Fibroblast of skin of left quadriceps (primary cell): ENCODE data around the gene HSDL1.
"Not testable (repeated sequence)": the region's sequence is repeated elsewhere in the genome, so short reads cannot be mapped to it uniquely, and the experiment has no call there.

Experiments
- DNase-seq, 2 experiments: peaks; one replicate each; pipeline ENCODE4 v3.0.0-alpha.2; 2013; ENCODE audit warnings: low read depth in 2 of 2

Gene HSDL1

GRCh38 chr16:84138824-84139627 lies 6.0 kb downstream of the HSDL1 start:
- no peak for DNase-seq

DNA sequence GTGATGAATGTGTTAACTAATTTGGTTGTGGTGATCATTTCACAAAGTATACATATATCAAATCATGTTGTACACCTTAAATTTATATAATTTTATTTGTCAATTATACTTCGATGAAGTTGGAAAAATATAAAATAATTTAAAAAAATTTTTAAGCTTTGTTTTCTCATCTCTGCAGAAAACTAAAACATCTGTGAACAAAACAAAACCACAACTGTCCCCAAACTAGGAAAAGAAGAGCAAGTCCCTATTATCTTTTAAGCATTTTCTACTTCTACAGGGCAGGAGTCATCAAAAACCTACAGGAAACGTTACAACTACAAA lies 6.5 kb downstream of the HSDL1 start:
- DNase-seq, result no peak

DNA sequence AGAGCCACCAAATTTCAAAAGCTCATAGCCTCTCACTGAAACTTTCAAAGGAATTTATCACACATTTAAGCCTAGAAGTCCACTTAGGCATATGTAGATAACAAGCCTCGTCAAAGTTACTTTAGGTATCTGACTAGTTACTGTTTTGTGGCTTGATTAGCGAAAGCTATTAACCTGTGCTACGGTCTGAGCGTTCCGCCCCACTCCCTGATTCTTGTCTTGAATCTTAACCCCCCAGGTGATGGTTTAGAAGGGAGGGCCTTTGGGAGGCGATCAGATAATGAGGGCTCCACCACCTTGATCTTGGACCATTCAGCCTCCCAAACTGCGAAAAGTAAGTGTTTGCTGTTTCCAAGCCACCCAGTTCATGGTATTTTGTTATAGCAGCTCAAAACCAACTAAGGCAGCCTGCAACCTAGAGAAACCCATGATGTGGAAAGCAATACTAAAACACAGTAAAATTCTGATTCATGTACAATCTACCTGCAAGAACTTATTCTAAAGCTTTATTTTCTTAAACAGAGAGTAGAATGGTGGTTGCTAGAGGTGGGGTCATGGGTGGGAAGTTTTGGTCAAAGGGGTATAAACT lies 7.1 kb downstream of the HSDL1 start:
- DNase-seq, result no peak

DNA sequence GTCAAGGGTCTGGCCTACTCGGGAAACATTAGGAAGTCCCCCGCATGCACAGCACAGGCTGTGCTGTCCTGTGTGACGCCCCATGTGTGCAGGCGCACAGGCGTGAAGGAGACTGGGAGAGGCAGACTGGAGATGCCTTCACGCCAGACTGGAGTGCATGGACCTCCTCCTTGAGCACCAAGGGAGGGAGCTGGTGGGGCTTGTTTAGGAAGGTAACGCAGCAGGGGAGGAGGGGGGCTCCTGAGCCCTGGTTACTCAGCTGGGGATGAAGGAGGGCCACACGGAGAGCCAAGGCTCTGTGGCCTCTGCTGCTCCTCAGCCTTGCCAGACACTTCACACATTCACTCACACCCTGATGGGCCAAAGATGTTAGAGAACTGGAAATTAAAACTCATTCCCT lies 7.7 kb downstream of the HSDL1 start:
- no peak for DNase-seq

DNA sequence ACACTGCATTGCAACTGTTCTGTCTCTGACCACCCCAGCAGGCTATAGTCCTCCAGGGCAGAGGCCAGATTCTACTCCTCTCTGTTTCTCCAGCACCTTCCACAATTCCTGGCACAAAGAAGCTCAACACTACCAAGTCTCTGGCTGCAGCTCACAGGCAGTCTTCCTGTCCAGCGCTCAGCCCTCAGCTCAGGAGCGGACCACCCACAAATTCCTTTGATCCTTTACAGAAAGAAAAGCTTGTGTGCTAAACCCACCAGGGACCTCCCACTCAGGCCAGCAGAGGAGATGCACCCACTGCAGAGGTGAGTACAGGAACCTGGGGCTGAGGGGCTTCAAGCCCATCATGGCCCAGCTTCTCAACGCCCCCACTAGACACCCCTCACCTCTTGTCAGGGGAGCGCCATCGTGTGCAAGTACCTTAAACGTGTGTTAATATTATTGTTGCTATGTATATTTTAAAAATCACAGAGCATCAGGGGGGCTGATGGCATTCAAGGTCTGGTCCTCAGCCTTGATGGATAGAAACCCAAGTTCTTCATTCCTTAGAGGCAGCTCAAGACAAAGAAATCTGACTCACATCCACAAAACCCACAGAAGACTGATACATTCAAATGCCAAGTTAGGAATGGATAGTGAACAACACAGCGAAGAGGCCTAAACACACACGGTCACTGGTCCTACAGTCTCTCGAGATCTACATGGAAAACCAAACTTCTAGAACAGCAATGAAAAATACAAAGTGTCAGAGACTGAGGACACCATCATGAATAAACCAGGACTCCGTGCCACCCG lies 8.4 kb downstream of the HSDL1 start:
- DNase-seq, result no peak

DNA sequence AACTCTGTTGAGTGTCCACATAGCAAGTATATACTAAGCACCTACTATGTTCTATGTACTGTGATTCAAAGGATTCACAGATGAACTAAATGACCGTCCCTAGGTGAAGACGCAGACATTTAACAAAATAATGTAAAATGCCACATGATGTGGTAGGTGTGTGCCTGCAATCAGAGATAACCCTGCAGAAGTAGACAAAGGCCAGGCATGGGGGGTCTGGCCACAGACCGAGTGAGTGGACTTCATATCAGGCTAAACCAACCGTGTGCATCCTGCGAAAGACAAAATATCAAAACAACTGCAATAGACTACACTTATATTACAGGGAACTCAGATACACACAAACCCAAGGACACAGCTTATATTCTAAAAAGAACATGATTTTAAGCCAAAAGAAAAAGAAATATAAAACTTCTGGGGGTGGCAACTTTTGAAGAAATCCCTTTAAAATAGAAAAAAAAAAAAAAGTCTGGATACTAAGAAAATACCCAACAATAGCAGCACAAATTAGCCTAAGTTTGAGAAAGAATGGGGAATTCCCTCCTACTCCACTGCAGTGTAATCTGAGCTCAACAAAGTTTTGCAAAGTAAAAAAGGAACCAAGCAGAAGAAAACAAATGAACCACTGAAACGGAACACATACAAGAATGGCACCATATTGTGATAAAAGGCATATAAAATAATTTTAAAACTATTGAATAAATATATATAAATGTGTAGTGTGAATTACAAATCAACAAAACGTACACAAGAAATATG lies 12.3 kb downstream of the HSDL1 start:
- DNase-seq, result no peak

GRCh38 chr16:84131117-84131516 lies 13.9 kb downstream of the HSDL1 start:
- no peak for DNase-seq

DNA sequence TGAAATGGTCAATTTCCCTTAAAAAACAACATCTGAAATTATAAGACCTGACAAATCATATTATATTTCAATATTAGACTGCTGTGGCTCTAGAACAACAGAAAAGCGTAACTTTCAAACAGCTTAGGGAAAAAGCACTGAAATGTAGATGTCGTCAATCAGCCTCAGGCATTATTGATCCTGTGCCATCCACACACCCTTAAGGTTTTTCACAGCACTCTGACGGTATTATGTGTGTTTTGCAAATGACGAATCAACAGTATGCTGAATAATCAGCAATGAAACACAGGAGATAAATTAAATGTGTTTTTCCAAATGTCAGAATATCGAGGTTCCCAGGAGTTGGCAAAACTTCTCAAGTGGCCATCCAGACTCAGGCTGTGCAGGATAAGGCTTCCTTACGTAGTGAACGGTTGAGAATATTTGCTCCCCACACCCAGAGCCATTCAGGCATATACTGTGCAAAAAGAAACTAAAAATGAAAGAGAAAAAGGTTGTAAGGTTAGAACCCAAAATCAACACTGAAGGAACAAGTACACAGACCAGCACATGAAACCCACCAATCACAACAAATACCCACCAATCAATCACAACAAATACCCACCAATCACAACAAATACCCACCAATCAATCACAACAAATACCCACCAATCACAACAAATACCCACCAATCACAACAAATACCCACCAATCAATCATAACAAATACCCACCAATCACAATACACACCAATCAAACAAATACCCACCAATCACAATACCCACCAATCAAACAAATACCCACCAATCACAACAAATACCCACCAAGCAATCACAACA lies 20.5 kb downstream of the HSDL1 start:
- DNase-seq, result no peak

- DNase-seq, result no peak
Observed at GRCh38 chr16:84121007-84121406, 24.0 kb downstream of the HSDL1 start.

- DNase-seq, result no peak
Observed at GRCh38 chr16:84120023-84120422, 25.0 kb downstream of the HSDL1 start.

DNA sequence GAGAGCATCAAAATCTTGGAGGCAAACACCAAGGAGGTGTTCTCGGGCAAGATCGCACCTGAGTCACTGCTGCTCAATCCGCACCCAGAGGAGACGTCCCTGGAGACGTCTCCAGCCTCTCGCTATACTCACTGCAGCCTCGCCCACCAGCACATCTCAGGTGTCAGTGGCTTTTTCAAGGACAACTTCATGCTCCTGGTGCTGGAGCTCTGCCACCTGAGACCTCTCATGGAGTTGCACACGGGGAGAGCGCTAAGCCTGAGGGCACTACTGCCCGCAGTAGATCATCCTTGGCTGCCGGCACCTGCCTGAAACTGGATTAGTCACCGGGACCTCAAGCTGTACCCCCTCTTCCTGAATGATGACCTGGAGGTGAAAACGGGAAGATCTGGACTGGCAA lies 25.6 kb downstream of the HSDL1 start:
- no peak for DNase-seq

DNA sequence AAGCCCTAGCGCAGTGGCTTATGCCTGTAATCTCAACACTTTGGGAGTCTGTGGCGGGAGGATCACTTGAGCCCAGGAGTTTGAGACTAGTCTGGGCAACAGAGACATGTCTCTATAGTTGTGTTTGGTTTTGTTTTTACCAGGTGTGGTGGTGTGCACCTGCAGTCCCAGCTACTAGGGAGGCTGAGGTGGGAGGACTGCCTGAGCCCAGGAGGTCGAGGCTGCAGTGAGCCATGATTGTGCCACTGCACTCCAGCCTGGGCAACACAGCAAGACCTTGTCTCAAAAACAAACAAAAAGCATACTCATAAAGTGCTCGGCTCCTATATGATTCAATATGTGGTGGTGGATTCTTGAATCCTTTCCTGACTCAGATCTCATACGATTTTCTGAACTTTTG lies 26.7 kb downstream of the HSDL1 start:
- not testable (repeated sequence) for DNase-seq

GRCh38 chr16:84117494-84117843 lies 27.5 kb downstream of the HSDL1 start:
- no peak for DNase-seq

DNA sequence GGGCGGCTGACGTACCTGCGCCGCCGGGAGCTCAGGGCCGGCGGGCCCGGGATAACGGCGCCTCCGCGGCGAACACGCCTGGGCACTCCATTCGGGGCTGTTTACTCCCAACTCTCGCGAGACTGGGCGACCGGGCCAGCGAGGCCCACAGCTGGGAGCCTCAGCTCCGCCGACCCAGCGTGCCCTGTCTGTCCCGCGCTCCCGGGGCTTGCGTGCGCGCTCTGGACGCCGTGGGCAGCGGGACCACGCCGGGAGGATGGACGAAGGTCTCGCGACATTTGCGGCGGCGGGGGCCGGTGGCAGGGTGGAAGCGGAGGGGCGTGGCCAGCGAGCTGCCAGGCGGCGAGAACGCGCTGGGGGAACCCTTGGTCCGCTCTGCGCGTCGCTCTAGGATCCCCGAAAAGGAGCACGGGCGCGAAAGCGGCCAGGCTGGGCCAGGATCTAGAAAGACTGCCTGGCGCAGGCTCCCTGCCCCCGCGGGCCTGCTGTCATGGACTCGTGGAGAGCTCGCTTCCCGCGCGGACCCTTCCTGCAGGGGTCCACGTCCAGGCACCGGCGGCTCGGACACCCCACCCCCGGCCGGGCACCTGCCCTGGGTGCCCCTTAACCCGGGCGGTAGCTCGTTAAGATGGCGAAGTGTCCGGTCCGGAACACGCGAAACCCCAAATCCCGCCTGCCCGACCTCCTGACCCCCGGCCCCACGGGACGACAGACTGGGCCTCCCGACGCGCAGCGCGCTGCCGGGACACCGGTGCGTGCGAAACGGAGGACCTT lies 28.1 kb downstream of the HSDL1 start, which contains the start of gene MBTPS1:
TSS of gene MBTPS1 (minus strand) at position 223 of the 774 bp plus-strand sequence. CDS start 15,159 bp downstream, outside the sequence.
- peak; percentile 97 for DNase-seq

DNA sequence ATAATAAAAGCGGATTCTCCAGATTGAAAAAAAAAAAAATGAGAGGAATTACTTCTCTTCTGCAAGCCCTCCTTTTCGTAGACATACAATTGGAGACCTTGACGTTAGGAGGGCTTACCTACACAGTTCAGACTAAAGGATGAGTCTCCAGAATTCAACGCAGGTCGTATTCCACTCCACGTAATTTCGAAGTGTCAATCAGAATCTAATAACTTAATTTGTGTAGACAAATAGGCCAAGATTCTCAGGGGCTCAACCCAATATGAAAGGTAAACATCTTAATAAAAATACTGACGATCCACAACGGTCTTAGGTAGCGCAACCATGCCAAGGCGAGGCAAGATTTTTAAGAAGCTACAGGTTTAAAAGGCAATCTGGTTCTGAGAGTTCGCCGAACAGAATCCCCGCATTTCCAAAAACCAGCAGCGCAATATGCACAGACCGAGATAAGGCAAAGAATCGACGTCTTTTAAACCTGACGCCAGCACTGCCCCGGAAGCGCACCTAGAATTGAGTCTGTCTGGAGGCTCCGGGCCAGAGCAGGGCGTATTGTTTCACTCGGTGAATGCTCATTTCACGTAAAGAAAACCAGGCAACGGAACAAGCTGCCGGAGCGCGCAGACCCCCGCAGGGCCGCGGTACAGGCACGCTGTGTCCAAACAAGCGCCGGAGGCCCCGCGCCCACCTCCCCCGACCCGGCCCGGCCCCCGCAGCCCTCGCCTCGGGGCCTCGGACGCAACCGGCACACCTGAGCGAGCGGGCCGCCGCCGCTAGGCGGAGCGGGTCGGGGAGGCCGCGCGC lies 28.9 kb downstream of the HSDL1 start:
- DNase-seq, result no peak

- not testable (repeated sequence) for DNase-seq
Observed at GRCh38 chr16:84111949-84112348, 33.0 kb downstream of the HSDL1 start.

GRCh38 chr16:84111525-84111924 lies 33.5 kb downstream of the HSDL1 start:
- no peak for DNase-seq

DNA sequence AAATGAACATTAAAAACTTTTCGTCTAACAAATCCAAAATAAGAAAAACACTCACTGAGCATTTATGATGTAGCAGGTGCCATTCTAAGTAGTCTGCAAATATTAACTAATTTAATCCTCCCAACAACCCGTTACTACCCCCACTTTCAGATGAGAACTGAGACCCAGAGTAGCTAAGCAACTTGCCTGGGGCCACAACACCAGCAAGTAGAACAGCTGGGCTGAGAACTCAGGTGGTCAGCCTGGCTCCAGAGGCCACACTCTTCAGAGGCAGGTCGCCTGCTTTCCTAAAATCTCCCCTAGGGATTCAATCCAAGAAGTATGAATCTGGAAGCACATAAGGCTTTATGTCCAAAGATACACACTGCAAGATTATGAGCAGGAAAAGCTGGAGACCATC lies 34.5 kb downstream of the HSDL1 start:
- no peak for DNase-seq

- DNase-seq, result no peak
Observed at GRCh38 chr16:84109598-84110335, 35.2 kb downstream of the HSDL1 start.
